Right lung (tissue), 5 donors: ENCODE data around the gene FNDC5. TPM values are rescaled to one million over a fixed set of nuclear protein-coding genes. Genes with fewer than 3 reads are reported as not detected.

Experiments used
- DNase-seq, 2 donors: peaks; one replicate each; pipeline ENCODE4 v3.0.0-alpha.2; 2013
- polyA plus RNA-seq, 5 donors: library from polyadenylated mRNA; unstranded; fragments of 120-200 nt; gene quantifications; one replicate each; pipeline versions ENCODE4 v1.2.1 to v1.2.3, GENCODE V29; 2013; ENCODE audit warnings: inconsistent platforms in 1 of 5, low replicate concordance in 1 of 5; ENCODE audit not compliant: insufficient read length in 5 of 5, insufficient read depth in 1 of 5

The FNDC5 gene
- polyA plus RNA-seq, 5 donors: 8.0 to 18.2 (median 10.5) TPM

DNA sequence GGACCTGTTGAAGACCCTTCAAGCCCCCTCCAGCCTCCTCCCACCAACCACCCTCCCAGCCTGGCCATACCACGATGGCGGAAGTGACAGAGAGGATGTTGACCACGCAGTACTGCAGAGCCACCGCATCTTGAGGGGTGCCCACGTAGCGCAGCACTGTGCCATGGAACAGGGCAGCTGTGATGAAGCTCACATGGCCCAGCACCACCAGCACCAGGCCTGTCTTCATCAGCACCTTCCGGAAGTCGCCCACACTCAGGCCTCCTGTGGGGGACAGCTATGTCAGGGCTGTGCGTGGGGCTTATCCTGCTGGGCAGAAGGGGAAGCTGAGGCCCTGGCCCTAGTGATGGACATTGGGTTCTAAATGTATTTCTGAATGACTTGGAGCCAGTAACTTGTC is 27.3 kb upstream of the FNDC5 start:
- DNase-seq: no peak

DNA sequence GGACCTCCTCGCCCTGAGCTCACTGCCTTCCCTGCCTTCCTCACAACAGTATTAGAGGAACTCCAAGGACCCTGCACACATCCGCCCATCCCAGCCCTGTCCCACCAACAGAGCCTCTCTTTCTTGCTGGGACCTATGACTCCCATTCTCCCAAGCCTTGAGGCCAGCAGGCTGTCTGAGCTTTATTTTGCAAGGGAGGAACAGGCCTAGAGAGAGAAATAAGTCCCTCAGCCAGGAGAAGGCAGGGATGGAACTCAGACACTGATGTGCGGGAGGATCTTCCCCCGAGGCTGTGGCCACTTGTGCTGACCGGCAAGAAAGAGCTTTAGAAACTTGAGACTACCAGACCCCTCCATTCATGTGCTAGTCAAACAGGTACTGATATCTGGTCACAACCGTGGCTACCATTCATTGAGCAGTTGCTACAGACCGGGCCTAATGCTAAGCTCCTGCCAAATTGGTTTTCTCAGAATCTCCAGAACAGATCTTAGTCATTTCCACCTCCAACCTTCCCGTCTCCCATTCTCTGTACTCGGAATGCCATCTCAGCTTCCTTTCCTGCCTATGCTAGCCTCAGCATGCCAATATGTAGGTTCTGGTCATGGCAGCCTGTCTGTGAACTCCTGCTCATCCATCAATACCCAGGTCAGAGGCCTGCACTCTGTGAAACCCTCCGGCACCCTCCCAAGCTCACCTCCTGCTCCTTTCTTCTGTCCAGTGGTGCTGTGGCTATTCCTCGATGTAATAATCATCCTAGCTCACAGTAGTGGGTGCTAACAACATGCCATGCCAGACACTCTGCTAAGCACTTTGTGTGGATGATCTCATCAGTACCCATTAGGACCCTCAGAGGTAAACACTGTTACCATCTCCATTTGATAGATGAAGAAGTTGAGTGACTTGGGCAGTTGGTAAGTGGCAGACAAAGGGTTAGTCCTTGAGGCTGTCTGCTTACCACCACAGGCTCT is 26.7 kb upstream of the FNDC5 start:
- no peak for DNase-seq

DNA sequence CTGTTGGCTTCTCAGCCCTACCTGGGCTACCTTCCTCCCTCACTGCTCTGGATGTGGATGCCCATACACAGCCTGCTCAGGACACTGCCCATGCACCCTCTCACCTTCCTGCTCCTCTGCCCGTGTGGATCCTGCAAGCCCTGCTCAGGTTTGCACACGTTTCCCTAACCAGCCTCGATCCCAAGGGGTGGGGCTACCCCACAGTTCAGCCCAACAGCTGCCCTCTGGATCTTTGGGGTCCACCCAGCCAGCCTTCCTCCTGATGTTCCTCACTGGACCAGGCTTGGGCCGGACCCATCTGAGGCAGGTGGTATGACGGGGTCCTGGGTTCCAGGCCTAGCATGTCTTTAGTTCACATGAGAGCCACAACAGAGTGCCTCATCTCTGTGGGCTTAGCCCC is 25.7 kb upstream of the FNDC5 start:
- no peak for DNase-seq

DNA sequence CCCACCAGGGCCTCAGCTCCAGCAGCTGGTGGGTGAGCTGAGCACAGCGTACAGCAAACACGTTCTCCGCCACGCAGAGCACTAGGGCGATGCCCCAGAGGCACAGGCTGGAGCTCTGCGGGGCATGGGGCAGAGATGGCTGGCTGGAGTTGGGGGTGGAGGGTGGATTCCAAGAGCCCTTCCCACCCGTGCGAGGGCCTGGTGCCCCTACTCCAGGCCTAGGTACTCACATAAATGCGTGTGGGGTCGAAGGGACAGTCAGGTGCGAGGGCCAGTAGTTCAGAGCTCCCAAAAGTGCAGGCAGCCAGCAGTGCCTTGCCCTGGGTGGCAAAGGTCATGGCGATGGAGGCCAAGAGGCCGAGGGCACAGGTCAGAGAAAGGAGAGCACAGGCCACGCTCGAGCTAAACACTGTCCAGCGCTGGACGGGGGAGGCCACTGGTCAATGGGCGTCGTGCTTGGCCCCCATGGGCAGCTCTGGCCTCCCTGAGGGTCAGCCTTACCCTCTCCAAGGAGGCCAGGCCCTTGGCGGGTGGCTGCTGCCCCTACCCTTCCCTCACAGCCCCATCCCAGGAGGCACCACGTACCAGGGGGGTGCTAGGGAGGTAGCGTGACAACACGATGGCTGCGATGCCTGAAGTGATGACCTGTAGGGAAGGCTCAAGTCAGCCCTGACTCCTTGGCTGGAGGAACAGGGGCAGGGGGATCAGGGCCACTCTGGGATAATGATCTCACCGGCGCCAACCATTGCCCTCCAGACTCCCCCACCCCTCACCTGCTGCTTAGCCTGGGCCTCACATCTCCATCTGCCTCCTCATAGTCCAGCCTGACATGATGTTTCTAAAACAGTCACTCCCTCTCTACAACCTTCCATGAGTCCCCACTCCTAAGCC is 24.9 kb upstream of the FNDC5 start:
- DNase-seq: no peak

DNA sequence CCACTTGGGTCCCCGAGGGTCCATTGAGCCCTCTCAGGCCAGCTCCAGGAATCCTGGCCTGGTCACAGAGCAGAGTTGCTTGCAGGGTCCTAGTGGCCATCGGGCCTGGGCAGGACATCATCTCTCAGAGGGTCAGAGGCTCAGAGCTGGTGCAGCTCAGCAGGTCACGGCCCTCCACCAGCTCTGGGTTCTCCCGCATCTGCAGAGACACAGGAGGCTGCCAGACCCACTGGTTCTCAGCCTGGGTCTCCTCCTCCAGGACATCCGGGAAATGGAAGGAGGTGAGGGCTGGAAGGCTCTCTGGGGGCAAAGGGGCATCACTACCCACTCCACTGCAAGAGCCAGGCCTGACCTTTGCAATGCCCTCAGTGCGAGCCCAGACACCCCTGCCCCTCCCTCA is 24.0 kb upstream of the FNDC5 start:
- DNase-seq: no peak

DNA sequence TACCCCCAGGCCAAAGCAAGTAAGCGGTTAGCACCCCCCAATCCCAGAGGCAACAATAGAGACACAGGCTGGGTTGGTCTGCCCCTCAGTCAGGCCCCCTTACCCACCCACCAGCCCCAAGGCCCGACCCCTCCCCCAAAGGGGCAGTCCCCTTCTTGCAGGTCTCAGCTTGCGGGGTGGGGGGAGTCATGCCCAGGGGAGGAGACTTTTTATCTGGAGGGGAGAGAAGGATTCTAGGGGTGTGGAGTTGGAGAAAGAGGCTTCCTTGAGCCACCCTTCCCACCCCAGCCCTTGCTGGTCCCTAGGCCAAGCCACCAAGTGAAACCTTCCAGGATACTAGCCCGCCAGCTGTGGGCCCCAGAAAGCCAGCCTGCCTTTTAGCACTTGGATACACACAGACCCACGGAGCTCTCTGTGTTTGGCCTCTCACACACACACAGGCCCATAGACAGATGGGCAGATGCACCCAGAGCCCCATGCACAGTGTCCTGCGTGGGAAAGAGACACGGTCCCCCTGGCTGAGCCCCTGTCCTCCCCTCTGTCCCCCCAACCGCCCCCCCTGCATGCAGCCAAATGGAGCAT is 23.4 kb upstream of the FNDC5 start:
- DNase-seq: no peak

DNA sequence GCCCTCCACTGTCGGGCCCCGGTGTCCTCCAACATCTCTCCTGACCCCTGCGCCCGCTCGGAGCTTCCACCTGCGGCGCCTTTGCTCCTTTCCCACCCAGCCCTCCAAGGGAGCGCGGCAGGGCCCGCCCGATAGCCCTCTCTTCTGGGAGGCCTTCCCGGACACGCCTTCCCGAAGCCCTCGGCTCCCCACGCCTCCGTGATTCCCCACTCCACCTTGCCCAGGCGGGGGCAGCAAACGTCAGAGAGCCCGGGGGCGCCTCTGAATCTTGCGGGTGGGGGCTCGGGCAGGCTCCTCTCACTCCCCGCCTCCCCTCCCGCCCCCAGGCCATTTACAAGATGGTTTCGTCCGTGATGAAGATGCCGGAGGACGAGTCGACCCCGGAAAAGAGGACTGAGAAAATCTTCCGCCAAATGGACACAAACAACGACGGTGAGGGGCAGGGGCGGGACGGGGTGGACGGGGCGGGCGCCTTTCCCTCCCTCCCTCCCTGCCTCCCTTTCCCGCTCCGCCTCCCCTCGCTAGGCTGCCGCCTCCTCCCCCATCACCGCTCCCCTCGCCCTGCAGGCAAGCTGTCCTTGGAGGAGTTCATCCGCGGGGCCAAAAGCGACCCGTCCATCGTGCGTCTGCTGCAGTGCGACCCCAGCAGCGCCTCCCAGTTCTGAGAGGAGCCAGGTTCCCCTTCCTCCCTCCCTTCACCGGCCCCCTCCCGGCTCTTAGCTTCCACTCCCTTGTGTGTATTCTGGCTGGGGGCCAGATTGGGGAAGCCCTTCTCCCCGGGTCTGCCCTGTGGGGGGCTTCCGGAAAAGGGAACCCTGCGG is 22.7 kb upstream of the FNDC5 start:
- DNase-seq: no peak

DNA sequence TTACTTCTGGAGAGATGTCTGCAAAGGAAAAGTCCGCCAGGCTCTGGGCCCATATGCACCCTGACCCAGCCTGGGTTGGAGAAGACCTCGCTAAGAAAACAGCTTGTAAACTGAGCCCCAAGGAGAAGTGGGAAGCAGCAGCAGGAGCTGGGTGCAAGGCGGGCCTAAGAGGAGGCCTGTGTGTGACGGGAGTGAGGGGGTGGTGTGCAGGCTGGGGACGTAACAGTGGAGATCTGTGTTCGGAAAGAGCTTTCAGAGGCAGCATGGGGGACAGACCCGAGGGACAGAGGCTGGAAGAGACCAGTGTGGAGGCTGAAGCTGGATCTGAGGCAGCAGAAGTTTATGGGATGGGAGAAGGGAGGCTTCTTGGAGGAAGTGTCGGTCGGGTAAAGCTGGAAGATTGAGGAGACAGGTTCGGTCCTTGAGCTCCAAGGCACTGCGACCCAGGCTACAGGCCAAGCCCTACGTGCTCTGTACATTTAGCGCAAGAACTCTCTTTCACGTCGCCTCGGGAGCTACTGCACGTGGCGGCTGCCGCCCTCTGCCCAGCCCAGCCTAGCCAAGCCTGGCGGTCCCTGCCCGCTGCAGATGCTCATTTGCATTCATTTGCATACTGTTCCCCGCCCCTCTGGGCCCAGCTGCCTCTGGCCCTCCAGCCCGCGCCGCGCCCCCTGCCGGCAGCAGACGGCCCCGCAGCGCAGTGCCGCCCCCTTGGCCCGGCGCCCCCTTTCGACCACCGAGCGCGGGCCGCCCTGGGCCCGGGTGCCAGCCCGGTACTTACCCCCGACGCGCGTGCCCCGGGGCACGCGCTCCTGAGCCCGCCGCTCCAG is 21.9 kb upstream of the FNDC5 start:
- DNase-seq: no peak

DNA sequence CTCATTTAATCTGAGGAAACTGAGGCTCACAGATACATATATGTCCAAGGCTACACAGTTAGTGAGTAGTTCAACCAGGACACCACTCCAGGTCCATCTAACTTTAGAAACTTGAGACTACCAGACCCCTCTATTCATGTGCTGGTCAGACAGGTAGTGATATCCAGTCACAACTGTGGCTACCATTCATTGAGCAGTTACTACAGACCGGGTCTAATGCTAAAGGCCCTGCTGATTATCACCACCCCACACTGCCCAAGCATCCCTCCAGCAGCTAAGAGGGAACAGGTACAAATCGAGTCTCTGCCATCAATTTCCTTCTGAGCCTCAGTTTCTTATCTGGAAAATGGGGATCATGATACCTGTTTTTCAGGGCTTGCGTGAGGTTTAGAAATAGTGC is 20.9 kb upstream of the FNDC5 start:
- no peak for DNase-seq

DNA sequence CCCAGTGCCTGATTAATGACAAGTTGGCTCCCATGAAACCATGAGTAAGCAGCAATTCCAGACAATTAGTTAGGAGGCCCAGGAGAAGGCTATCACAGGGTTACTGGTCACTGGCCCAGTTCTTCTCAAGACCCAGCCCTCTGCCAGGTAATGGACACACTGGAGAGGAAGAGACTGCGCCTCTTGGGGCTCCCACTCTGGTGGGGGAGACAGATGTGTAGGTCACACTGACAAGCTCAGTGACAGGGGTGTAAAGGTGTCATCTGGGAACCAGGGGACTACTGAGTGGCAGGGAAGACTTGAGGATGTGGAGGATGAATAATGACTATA is 20.5 kb upstream of the FNDC5 start:
- DNase-seq: no peak

DNA sequence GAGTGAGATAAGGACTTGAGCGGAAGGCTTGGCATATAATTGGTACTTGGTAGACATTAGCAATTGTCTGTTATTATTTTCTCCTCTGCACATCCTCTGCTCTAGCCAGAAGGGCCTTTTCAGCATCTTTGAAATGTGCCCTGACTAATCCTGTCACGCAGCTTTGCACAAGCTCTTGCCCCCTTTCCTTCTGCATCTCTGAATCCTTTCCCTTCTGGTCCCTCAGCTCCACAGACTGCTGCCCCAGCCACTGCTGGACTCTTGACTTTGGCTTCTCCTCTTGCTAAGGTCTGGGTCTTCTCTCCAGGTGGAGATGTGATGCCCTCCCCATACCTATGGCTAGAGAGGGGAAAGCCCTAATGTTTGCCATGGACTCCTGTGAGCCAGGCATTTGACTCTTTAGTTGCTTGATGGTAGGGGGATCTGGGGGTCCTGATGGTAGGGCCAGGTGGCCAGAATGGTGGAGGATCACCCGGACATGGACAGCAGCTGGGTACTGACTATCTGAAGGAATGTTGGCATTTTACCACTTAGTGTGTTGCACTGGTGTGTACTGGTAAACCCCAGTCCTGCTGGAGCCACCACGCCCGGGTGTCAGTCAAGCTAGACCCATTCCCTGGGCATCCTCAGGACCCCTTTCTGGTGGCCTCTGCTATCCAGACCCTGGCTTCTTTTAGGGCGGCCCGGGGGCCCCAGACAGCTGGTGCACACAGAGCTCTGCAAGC is 20.0 kb upstream of the FNDC5 start:
- no peak for DNase-seq

DNA sequence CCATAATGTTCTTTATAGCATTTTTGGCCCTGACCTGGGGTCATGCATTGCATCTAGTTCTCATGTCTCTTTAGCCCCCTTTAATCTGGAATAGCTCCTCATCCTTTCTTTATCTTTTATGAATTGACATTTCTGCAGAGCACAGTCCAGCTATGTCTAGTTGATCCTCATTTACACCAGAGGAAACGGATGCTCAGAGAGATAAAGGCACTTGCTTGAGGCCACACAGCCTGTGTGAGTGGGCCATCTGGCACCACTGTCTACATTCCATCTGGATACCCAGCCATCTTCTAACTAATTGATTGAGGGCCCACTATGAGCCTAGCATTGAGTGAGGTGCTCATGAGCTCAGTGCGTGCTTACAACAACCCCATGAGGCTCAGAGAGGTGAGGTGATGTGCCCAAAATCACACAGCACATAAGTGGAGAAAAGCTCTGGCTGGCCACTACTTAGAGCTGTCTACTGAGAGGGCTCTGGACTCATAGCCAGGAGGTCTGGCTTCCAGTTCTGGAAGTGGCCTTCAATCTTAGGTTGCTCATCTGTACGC is 19.1 kb upstream of the FNDC5 start:
- no peak for DNase-seq

DNA sequence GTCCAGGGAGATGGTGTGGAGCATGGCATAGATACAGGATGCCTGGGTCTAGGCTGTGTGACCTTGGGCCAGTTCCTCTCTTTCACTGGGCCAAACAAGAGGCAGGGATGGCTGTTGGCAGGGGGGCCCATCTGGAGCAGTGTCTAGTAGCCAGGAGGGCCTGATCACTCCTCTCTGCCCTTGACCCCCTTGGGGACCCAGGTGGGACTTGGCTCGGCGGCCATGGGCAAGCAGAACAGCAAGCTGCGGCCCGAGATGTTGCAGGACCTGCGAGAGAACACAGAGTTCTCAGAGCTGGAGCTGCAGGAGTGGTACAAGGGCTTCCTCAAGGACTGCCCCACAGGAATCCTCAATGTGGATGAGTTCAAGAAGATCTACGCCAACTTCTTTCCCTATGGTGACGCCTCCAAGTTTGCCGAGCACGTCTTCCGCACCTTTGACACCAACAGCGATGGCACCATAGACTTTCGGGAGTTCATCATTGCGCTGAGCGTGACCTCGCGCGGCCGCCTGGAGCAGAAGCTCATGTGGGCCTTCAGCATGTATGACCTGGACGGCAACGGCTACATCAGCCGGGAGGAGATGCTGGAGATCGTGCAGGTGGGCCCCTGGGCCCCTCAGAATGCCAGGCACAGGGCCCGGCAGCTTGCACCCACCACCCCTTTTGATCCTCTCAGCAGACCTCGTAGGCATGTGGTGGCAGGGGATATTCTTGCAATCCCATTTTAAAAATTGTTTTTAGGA is 18.1 kb upstream of the FNDC5 start:
- DNase-seq: no peak

DNA sequence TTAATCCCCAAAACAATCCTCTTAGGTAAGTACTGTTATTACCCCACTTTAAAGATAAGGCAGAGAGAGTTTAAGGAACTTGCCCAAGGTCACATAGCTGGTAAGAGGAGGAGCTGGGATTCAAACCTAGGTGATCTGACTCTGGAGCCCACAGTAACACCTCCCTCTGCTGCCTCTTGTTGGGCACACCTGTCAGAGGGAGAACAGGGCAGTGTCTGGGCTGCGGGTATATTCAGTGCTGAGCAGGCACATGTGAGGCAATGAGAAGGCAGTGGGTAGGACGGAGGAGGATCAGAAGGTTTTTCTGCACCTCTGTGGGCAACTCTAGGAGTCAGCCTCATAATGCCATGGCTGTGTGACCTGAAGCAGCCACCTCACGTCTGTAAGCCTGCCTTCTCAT is 17.4 kb upstream of the FNDC5 start:
- no peak for DNase-seq

DNA sequence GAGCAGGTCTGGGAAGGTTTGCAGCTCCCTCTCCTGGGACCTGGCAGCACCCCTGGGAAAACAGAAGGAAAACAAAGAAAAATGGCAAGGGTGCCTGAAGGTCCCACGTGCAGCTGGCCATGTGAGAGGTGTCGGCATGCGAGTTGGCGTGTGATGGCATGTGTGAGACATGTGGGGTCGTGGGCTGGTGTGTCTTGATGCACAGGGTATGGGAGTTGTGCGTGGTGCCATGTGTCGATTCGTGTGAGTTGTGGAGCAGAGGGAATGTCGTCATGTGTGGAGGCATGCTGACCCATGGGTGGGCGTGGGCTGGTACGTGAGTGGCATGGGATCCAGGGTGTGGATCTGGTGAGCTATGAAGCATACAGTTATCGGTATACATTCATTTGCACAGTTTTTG is 16.9 kb upstream of the FNDC5 start:
- DNase-seq: no peak

DNA sequence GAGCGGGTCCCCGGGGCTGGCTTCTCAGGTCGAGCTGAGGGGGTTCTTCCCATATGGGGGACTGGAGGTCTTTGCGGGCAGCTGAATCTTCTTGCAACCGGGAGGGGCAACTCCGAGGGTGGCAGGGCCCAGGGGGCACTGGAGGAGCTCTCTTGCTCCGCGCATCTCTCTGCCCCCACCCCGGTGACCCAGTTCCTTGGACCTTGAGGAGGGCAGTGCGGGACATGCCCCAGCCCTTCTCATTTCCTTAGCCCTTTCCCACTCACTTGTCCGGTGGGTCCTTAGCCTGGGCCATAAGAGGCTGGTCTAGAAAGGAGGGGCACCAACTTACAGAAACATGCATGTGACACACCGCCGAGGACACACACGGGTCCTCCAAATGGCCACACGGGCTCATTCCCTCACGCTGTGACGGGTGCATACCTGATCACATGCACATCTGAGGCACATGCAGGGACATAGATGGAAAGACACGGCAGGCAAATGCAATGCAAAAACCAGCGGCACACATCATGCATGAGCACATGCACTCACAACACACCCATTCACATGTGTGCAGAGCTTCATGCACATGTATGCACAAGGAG is 16.2 kb upstream of the FNDC5 start:
- DNase-seq: no peak

DNA sequence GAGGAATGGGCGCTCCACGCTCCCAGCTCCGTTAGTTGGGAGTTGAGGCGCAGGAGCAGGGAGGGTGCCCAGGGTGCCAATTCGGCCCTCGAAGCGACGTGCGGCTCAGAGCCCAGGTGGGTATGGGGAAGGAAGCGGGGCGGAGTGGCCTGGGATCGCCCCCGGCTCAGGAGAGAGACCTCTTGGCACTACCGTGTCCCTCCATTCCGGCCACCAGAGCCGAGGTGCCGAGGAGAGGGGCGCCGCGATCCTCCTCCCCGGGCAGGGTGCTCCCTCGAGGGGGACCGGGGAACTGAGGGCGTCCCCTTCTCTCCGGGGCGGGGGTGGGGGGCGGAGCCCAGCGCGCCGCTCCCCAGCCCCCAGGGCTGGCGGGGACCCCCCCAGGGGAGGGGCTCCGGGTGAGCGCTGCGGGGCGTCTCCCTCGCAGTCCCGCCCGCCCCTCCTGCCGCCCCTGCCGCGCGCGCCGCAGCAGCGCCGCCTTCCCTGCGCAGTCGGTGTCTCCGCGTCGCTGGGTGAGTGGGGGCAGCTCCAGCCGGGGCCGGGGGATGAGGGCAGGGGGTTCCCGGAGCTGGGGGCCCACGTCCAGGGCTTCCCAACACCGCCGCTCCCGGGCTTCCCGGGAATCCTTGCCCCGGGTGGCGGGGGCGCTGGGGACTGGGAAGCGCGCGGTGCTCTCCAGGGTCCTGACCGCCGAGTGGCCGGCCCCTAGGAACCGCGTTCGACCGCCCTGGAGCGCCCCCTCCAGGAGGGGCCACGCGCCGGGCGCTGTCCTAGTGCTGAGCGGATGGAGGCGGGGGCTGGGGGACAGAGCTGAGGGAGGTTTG is 15.5 kb upstream of the FNDC5 start, which contains the start of gene HPCA:
TSS of gene HPCA (plus strand) at position 488 of the 824 bp plus-strand sequence. CDS start 2,408 bp downstream, outside the sequence.
- DNase-seq: peak in 1 of 2 donors; percentile 51

DNA sequence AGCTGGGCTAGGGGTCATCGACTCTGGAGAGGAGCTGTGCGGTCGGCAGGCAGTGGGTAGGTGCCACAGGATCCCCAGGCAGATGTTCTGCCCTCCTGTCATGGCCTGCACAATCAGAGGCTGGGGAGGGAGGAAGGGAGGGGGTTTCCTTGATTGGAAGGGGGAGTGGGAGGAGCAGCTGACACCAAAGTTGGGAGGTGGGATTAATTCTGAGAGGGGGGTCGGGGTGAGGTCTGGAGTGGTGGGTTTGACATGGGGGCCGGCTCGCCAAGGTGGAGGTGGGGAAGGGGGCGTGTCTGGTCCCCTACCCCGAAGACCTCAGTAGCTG is 14.9 kb upstream of the FNDC5 start:
- no peak for DNase-seq
